OCI-LY3 (cell line): Measurements from ENCODE around the gene FCRL1.

Experiments
- CTCF ChIP-seq: fragments of 200-600, 300-600 bp; sonication (generic); IDR thresholded peaks from 2 replicates; pipeline ENCODE4 v1.5.1; 2014; ENCODE audit warnings: antibody characterized with exemption, low read length, low read depth
- EZH2phosphoT487 ChIP-seq: fragments of 200-600 bp; shearing (Covaris generic); IDR thresholded peaks from 2 replicates; pipeline ENCODE4 v1.6.1; 2018; ENCODE audit warnings: antibody characterized with exemption, mixed run types, low read depth

GRCh38 chr1:157868654-157869053 lies 48.7 kb upstream of the FCRL1 start:
- no peak for TF ChIP-seq CTCF
- TF ChIP-seq EZH2phosphoT487: no peak
